Adrenal gland (tissue), 12 donors: ENCODE data around the gene PEF1. TPM values are rescaled to one million over a fixed set of nuclear protein-coding genes. Genes with fewer than 3 reads are reported as not detected.

Experiments
- DNase-seq, 7 donors: peaks; one replicate each; pipeline ENCODE4 v3.0.0-alpha.2; 2019 to 2020
- H3K27ac ChIP-seq, 5 donors: fragments of 200-600 bp; sonication (generic) in 4 of 5; 1 replicate in 3 of 5; 2 replicates in 2 of 5; pipeline versions ENCODE4 v1.5.1 to v1.8.0; 2016 to 2020; ENCODE audit warnings: mild to moderate bottlenecking in 1 of 5
- H3K27me3 ChIP-seq: fragments of 200-600 bp; 2 replicates; pipeline ENCODE4 v1.8.0; 2021
- H3K36me3 ChIP-seq, 2 donors: fragments of 200-600 bp; replicated peaks in 1 of 2; 1 replicate in 1 of 2; 2 replicates in 1 of 2; pipeline versions ENCODE4 v1.5.1 to v1.8.0; 2018 to 2022
- H3K4me1 ChIP-seq, 2 donors: fragments of 200-600 bp; replicated peaks in 1 of 2; 1 replicate in 1 of 2; 2 replicates in 1 of 2; pipeline versions ENCODE4 v1.5.1 to v1.8.0; 2018 to 2021
- H3K4me3 ChIP-seq, 4 donors: fragments of 200-600 bp; sonication (generic) in 3 of 4; one replicate each; pipeline ENCODE4 v1.5.1; 2016 to 2018
- H3K9me3 ChIP-seq, 3 donors: fragments of 200-600 bp; sonication (generic) in 1 of 3; replicated peaks in 1 of 3; 1 replicate in 2 of 3; 2 replicates in 1 of 3; pipeline versions ENCODE4 v1.5.1 to v1.8.0; 2016 to 2021
- POLR2A ChIP-seq, 2 donors: fragments of 450-650 bp; IDR thresholded peaks; one replicate each; pipeline ENCODE4 v1.6.1; 2017; ENCODE audit warnings: antibody characterized with exemption in 2 of 2, mild to moderate bottlenecking in 2 of 2, moderate library complexity in 1 of 2
- WGBS, 4 donors: extraction: QIAGEN DNeasy Blood & Tissue Kit in 2 of 4; methylation state at CpG; one replicate each; pipeline versions ENCODE4 v1.1.5 to v1.1.7; 2013 to 2017; 5-methylcytosine and 5-hydroxymethylcytosine counted together
- intact Hi-C, 2 donors: fragments of 100-400 bp; cut with DNase I; formaldehyde crosslinking; loops; one replicate each; pipeline versions ENCODE4 v1.14.1 to v1.15.0; 2022 to 2023
- polyA plus RNA-seq, 3 donors: library from polyadenylated mRNA; stranded (reverse); fragments of 200-250 nt in 2 of 3; fragments of 350-450 nt in 1 of 3; fragmentation: Illumina TruSeq in 1 of 3; extraction: RNeasy Lipid Tissue Mini Kit (QIAGEN cat#74804) in 1 of 3; gene quantifications; one replicate each; pipeline ENCODE4 v1.2.3, GENCODE V29; 2013 to 2014
- total RNA-seq, 9 donors: library from RNA; depleted of rRNA in 4 of 9; stranded (reverse); fragments of >200 nt in 4 of 9; fragments of 120-200 nt in 1 of 9; fragmentation: NEBNext Ultra II Directional in 1 of 9; extraction: Animal tissue kit (Norgen Biotek cat#: 25700) in 1 of 9; gene quantifications; one replicate each; pipeline versions ENCODE4 v1.1.0 to v1.2.4, GENCODE V29; 2013 to 2023
- TF ChIP-seq, protein P1 (sequence below), 6 experiments: fragments of 450-650 bp in 4 of 6; fragments of 200-600 bp in 2 of 6; sonication (generic) in 1 of 6; IDR thresholded peaks; 1 replicate in 5 of 6; 2 replicates in 1 of 6; pipeline versions ENCODE4 v1.5.1 to v1.8.0; 2016 to 2021; ENCODE audit warnings: antibody characterized with exemption in 6 of 6, mild to moderate bottlenecking in 2 of 6, moderate library complexity in 1 of 6
- donor health status: healthy with polysubstance abuse.
- donor health status: Bipolar disorder and iron deficiency.
- donor health status: DM: yes; HTN: yes; CAD: no.
- donor health status: DM: no; HTN: no; CAD: no.
- donor health status: DM: no; HTN: no; CAD: no.
- donor health status: DM: yes; HTN: yes; CAD: no.

Gene PEF1
- total and polyA plus RNA-seq, 12 donors, result 58.2 to 132 (median 86.2) TPM

DNA sequence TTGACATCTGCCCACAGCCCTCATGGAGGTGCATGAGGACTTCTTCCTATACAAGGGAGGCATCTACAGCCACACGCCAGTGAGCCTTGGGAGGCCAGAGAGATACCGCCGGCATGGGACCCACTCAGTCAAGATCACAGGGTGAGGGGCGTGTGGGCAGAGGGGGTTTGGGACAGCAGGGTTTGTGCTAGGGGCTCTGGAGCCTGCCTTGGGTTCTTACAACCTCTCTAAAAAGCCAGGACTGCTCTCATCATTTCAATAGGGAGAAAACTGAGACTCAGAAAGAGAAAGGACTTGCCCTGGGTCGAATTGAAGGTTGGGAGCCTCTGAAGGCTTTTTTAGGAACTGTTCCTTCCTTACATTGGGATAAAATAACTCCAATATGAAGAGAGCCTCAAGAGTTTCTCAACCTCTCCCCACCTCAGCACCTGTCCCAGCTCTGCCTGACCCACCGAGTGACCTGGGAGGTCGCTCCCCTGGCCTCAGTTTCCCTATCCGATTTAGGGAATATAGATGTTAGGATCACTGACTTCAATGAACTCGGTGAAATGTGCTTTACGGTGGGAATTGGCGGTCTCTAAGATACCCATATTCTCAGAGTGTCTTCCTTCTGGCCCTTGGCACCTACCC lies 58.8 kb downstream of the PEF1 start:
- intact Hi-C loops, result no loop called here
- no peak for DNase-seq

DNA sequence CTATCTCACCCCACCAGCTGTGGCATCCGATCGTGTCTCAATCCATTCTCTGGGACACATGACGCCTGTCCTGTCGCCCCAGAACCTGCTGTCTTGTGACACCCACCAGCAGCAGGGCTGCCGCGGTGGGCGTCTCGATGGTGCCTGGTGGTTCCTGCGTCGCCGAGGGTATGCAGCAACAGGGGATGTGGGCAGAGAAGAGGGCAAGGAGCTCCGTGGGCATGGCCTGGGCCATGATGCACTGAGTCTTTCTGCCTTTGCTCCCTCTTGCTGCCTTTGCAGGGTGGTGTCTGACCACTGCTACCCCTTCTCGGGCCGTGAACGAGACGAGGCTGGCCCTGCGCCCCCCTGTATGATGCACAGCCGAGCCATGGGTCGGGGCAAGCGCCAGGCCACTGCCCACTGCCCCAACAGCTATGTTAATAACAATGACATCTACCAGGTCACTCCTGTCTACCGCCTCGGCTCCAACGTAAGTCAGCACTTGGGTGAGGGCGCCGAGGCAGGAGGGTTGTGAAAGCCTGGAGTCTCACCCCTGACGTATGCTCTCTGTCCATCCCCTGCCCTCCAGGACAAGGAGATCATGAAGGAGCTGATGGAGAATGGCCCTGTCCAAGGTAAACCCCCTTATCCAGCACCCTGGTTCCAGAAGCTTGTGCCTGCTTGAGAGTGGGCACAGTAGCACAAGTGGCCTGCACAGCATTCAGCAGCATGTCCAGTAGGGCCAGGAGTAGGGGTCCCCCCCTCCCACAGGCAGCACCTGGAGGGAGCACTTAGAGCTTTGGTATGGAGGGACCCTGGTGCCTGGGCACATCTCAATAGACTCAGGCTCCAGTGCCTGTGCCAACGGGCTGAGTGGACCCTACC lies 59.6 kb downstream of the PEF1 start:
- H3K9me3 ChIP-seq, result no peaks in the 10 kb centered on the region
- no peak for TF ChIP-seq POLR2A (IDR thresholded peaks at IDR 0.05)
- TF ChIP-seq, protein P1, sequence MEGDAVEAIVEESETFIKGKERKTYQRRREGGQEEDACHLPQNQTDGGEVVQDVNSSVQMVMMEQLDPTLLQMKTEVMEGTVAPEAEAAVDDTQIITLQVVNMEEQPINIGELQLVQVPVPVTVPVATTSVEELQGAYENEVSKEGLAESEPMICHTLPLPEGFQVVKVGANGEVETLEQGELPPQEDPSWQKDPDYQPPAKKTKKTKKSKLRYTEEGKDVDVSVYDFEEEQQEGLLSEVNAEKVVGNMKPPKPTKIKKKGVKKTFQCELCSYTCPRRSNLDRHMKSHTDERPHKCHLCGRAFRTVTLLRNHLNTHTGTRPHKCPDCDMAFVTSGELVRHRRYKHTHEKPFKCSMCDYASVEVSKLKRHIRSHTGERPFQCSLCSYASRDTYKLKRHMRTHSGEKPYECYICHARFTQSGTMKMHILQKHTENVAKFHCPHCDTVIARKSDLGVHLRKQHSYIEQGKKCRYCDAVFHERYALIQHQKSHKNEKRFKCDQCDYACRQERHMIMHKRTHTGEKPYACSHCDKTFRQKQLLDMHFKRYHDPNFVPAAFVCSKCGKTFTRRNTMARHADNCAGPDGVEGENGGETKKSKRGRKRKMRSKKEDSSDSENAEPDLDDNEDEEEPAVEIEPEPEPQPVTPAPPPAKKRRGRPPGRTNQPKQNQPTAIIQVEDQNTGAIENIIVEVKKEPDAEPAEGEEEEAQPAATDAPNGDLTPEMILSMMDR (IDR thresholded peaks at IDR 0.05), result no peak
- DNase-seq, result peak in 1 of 7 donors; percentile 52
- H3K36me3 ChIP-seq, result no peaks in the 10 kb centered on the region
- H3K27me3 ChIP-seq, result no peaks in the 10 kb centered on the region
- WGBS, 4 donors, result 85 to 95% (median 94%) methylated on average over 10 to 27 of the region's 27 CpGs
- peaks cover 27 to 52% of the 10 kb centered on the region in 2 donors for H3K4me1 ChIP-seq
- no peak overlapping the region for H3K4me3 ChIP-seq
- intact Hi-C loops, result no loop called here
- H3K27ac ChIP-seq, result peak overlapping the region in 3 of 5 donors; percentile 27 to 83 (median 62)

More for the DNA sequence above, 58.8 kb downstream of the PEF1 start:
- H3K4me1 ChIP-seq, result peaks cover 27 to 52% of the 10 kb centered on the region in 2 donors
- TF ChIP-seq, protein P1 (IDR thresholded peaks at IDR 0.05), result no peak
- no peaks in the 10 kb centered on the region for H3K36me3 ChIP-seq
- peak overlapping the region in 2 of 5 donors; percentile 17 to 83 for H3K27ac ChIP-seq
- H3K27me3 ChIP-seq, result no peaks in the 10 kb centered on the region
- no peak overlapping the region for H3K4me3 ChIP-seq
- no peaks in the 10 kb centered on the region for H3K9me3 ChIP-seq
- 80 to 88% (median 86%) methylated on average over 7 to 11 of the region's 11 CpGs for WGBS, 4 donors

DNA sequence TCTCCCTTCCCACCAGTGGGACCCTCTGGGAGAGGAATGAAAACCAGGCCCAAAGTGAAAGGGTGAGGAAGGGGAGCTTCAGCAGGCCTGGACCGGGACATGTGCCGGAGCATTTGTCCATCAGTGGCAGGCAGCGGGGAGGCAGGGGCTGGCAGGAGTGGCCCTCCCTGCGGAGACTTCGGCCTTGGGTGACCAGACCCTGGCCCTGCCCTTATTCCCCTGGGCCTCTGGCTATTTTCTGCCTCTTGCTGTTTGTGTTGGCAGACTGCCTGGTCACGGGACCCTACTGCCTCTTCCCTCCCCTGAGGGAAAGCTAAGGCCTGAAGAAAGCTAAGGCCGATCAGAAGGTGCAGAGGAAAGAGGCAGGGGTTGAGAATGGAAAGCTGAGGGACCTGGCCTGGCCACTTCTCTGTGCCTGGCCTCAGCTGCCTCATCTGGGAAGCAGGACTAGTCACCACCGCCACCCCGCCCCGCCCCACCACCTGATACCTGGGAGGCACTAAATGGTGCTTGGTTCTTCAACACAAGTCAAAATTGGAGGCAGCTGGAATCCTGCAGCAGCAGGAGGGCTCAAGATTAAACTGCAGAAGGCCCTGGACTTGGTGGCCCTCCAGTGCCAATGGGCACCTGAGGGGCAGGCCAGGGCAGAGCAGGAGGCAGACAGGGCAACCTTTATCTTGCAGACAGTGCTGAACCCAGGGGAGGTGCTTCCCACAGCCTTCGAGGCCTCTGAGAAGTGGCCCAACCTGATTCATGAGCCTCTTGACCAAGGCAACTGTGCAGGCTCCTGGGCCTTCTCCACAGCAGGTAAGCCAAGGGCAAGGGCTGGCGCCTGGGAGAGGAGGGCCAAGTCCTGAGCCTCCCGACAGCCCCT lies 60.4 kb downstream of the PEF1 start:
- H3K4me3 ChIP-seq, result no peak overlapping the region
- peak in 1 of 2 donors; percentile 22 for TF ChIP-seq POLR2A (IDR thresholded peaks at IDR 0.05)
- TF ChIP-seq, protein P1 (IDR thresholded peaks at IDR 0.05), result no peak
- H3K27me3 ChIP-seq, result no peaks in the 10 kb centered on the region
- H3K9me3 ChIP-seq, result no peaks in the 10 kb centered on the region
- WGBS, 4 donors, result 15 to 47% (median 42%) methylated on average over 7 to 13 of the region's 13 CpGs
- DNase-seq, result peak; percentile 80 to 95 (median 89)
- intact Hi-C loops, result no loop called here
- peaks cover 27 to 52% of the 10 kb centered on the region in 2 donors for H3K4me1 ChIP-seq
- H3K27ac ChIP-seq, result peak overlapping the region in 4 of 5 donors; percentile 19 to 83 (median 44)
- no peaks in the 10 kb centered on the region for H3K36me3 ChIP-seq
